ENCODE measurements around the gene DCPS.
A peak's percentile ranks its signal among the peaks of the same experiment; 100 is the strongest.

Gene DCPS

GRCh38 chr11:126348806-126349582 lies 45.1 kb downstream of the DCPS start:
- no peaks in the 10 kb centered on the region for H3K9me3 ChIP-seq (ENCODE audit: control insufficient read depth in 1 of 2, low read length in 2 of 2)
- H3K4me1 ChIP-seq (ENCODE audit: control insufficient read depth in 1 of 2, insufficient read depth in 2 of 2, low read length in 2 of 2) = peaks cover 4 to 8% of the 10 kb centered on the region in 2 donors
- no peak overlapping the region for H3K4me3 ChIP-seq (ENCODE audit: low read depth in 1 of 2, low read length in 2 of 2)
- no peak overlapping the region for H3K27ac ChIP-seq (ENCODE audit: low read depth, low read length)
- no peaks in the 10 kb centered on the region for H3K27me3 ChIP-seq (ENCODE audit: control insufficient read depth in 1 of 2, insufficient read depth in 2 of 2, low read length in 2 of 2)
- no peak overlapping the region for H3K9ac ChIP-seq (ENCODE audit: low read depth in 1 of 2, low read length in 2 of 2)
- peaks cover 0 to 22% of the 10 kb centered on the region in 2 donors for H3K36me3 ChIP-seq (ENCODE audit: control insufficient read depth in 1 of 2, insufficient read depth in 2 of 2, low read length in 2 of 2)

- Histone ChIP-seq H3K9ac (ENCODE audit: low read depth in 1 of 2, low read length in 2 of 2) (no peak overlapping the region), H3K36me3 (ENCODE audit: control insufficient read depth in 1 of 2, insufficient read depth in 2 of 2, low read length in 2 of 2) (peaks cover 0 to 8% of the 10 kb centered on the region in 2 donors), H3K27ac (ENCODE audit: low read depth, low read length) (no peak overlapping the region), H3K27me3 (ENCODE audit: control insufficient read depth in 1 of 2, insufficient read depth in 2 of 2, low read length in 2 of 2) (no peaks in the 10 kb centered on the region), H3K4me1 (ENCODE audit: control insufficient read depth in 1 of 2, insufficient read depth in 2 of 2, low read length in 2 of 2) (peaks cover 13 to 16% of the 10 kb centered on the region in 2 donors), H3K9me3 (ENCODE audit: control insufficient read depth in 1 of 2, low read length in 2 of 2) (no peaks in the 10 kb centered on the region), H3K4me3 (ENCODE audit: low read depth in 1 of 2, low read length in 2 of 2) (no peak overlapping the region)
Observed at GRCh38 chr11:126350836-126351235, 47.0 kb downstream of the DCPS start.

- H3K4me1 ChIP-seq (ENCODE audit: control insufficient read depth in 1 of 2, insufficient read depth in 2 of 2, low read length in 2 of 2) = peaks cover 16 to 20% of the 10 kb centered on the region in 2 donors
Observed at GRCh38 chr11:126352163-126352562, 48.3 kb downstream of the DCPS start.

GRCh38 chr11:126352934-126353801 lies 49.3 kb downstream of the DCPS start:
- Histone ChIP-seq H3K9ac (ENCODE audit: low read depth in 1 of 2, low read length in 2 of 2) (no peak overlapping the region), H3K36me3 (ENCODE audit: control insufficient read depth in 1 of 2, insufficient read depth in 2 of 2, low read length in 2 of 2) (no peaks in the 10 kb centered on the region), H3K4me3 (ENCODE audit: low read depth in 1 of 2, low read length in 2 of 2) (no peak overlapping the region), H3K27ac (ENCODE audit: low read depth, low read length) (no peak overlapping the region), H3K9me3 (ENCODE audit: control insufficient read depth in 1 of 2, low read length in 2 of 2) (no peaks in the 10 kb centered on the region), H3K4me1 (ENCODE audit: control insufficient read depth in 1 of 2, insufficient read depth in 2 of 2, low read length in 2 of 2) (peaks cover 16 to 20% of the 10 kb centered on the region in 2 donors), H3K27me3 (ENCODE audit: control insufficient read depth in 1 of 2, insufficient read depth in 2 of 2, low read length in 2 of 2) (no peaks in the 10 kb centered on the region)

More at GRCh38 chr11:126352163-126352562, 48.3 kb downstream of the DCPS start:
- H3K36me3 ChIP-seq (ENCODE audit: control insufficient read depth in 1 of 2, insufficient read depth in 2 of 2, low read length in 2 of 2) = peaks cover 0 to 3% of the 10 kb centered on the region in 2 donors
- no peak overlapping the region for H3K9ac ChIP-seq (ENCODE audit: low read depth in 1 of 2, low read length in 2 of 2)
- H3K4me3 ChIP-seq (ENCODE audit: low read depth in 1 of 2, low read length in 2 of 2) = no peak overlapping the region
- H3K27ac ChIP-seq (ENCODE audit: low read depth, low read length) = no peak overlapping the region
- H3K27me3 ChIP-seq (ENCODE audit: control insufficient read depth in 1 of 2, insufficient read depth in 2 of 2, low read length in 2 of 2) = no peaks in the 10 kb centered on the region
- no peaks in the 10 kb centered on the region for H3K9me3 ChIP-seq (ENCODE audit: control insufficient read depth in 1 of 2, low read length in 2 of 2)

- peak overlapping the region; percentile 56 for H3K27ac ChIP-seq (ENCODE audit: low read depth, low read length)
- no peaks in the 10 kb centered on the region for H3K9me3 ChIP-seq (ENCODE audit: control insufficient read depth in 1 of 2, low read length in 2 of 2)
- H3K36me3 ChIP-seq (ENCODE audit: control insufficient read depth in 1 of 2, insufficient read depth in 2 of 2, low read length in 2 of 2) = no peaks in the 10 kb centered on the region
- H3K4me1 ChIP-seq (ENCODE audit: control insufficient read depth in 1 of 2, insufficient read depth in 2 of 2, low read length in 2 of 2) = peaks cover 7 to 20% of the 10 kb centered on the region in 2 donors
- no peaks in the 10 kb centered on the region for H3K27me3 ChIP-seq (ENCODE audit: control insufficient read depth in 1 of 2, insufficient read depth in 2 of 2, low read length in 2 of 2)
- peak overlapping the region; percentile 74 to 79 for H3K4me3 ChIP-seq (ENCODE audit: low read depth in 1 of 2, low read length in 2 of 2)
- peak overlapping the region; percentile 43 to 60 for H3K9ac ChIP-seq (ENCODE audit: low read depth in 1 of 2, low read length in 2 of 2)
Observed at GRCh38 chr11:126354631-126355323, 50.9 kb downstream of the DCPS start.

GRCh38 chr11:126355324-126355925 lies 51.6 kb downstream of the DCPS start, which contains the start of gene ST3GAL4:
TSS of gene ST3GAL4 (plus strand) at chr11:126355686. CDS start at chr11:126406156, 50,470 bp downstream.
- Histone ChIP-seq H3K4me3 (ENCODE audit: low read depth in 1 of 2, low read length in 2 of 2) (peak within 1 kb of the TSS; percentile 74 to 79), H3K9me3 (ENCODE audit: control insufficient read depth in 1 of 2, low read length in 2 of 2) (no peaks in the 10 kb centered on the region), H3K27ac (ENCODE audit: low read depth, low read length) (peak within 1 kb of the TSS; percentile 56), H3K9ac (ENCODE audit: low read depth in 1 of 2, low read length in 2 of 2) (peak within 1 kb of the TSS; percentile 43 to 60), H3K27me3 (ENCODE audit: control insufficient read depth in 1 of 2, insufficient read depth in 2 of 2, low read length in 2 of 2) (no peaks in the 10 kb centered on the region), H3K4me1 (ENCODE audit: control insufficient read depth in 1 of 2, insufficient read depth in 2 of 2, low read length in 2 of 2) (peaks cover 7 to 20% of the 10 kb centered on the region in 2 donors), H3K36me3 (ENCODE audit: control insufficient read depth in 1 of 2, insufficient read depth in 2 of 2, low read length in 2 of 2) (no peaks in the 10 kb centered on the region)

GRCh38 chr11:126355926-126356897 lies 52.4 kb downstream of the DCPS start:
- Histone ChIP-seq H3K9ac (ENCODE audit: low read depth in 1 of 2, low read length in 2 of 2) (peak overlapping the region in 1 of 2 donors; percentile 15), H3K4me3 (ENCODE audit: low read depth in 1 of 2, low read length in 2 of 2) (peak overlapping the region; percentile 55 to 66), H3K4me1 (ENCODE audit: control insufficient read depth in 1 of 2, insufficient read depth in 2 of 2, low read length in 2 of 2) (peaks cover 7 to 20% of the 10 kb centered on the region in 2 donors), H3K36me3 (ENCODE audit: control insufficient read depth in 1 of 2, insufficient read depth in 2 of 2, low read length in 2 of 2) (no peaks in the 10 kb centered on the region), H3K27ac (ENCODE audit: low read depth, low read length) (peak overlapping the region; percentile 46), H3K9me3 (ENCODE audit: control insufficient read depth in 1 of 2, low read length in 2 of 2) (no peaks in the 10 kb centered on the region), H3K27me3 (ENCODE audit: control insufficient read depth in 1 of 2, insufficient read depth in 2 of 2, low read length in 2 of 2) (peaks cover 0 to 5% of the 10 kb centered on the region in 2 donors)

GRCh38 chr11:126357055-126357962 lies 53.4 kb downstream of the DCPS start:
- H3K4me1 ChIP-seq (ENCODE audit: control insufficient read depth in 1 of 2, insufficient read depth in 2 of 2, low read length in 2 of 2) = peaks cover 7 to 17% of the 10 kb centered on the region in 2 donors
- no peak overlapping the region for H3K27ac ChIP-seq (ENCODE audit: low read depth, low read length)

More at GRCh38 chr11:126357055-126357962, 53.4 kb downstream of the DCPS start:
- Histone ChIP-seq H3K9ac (ENCODE audit: low read depth in 1 of 2, low read length in 2 of 2) (no peak overlapping the region), H3K27me3 (ENCODE audit: control insufficient read depth in 1 of 2, insufficient read depth in 2 of 2, low read length in 2 of 2) (peaks cover 0 to 5% of the 10 kb centered on the region in 2 donors), H3K36me3 (ENCODE audit: control insufficient read depth in 1 of 2, insufficient read depth in 2 of 2, low read length in 2 of 2) (no peaks in the 10 kb centered on the region), H3K9me3 (ENCODE audit: control insufficient read depth in 1 of 2, low read length in 2 of 2) (no peaks in the 10 kb centered on the region), H3K4me3 (ENCODE audit: low read depth in 1 of 2, low read length in 2 of 2) (peak overlapping the region in 1 of 2 donors; percentile 55)

All from duodenal mucosa (tissue), 2 donors.